ENCODE measurements around the gene CHST11.

The CHST11 gene

GRCh38 chr12:104517880-104518279 lies 61.1 kb downstream of the CHST11 start:
- no peak for DNase-seq (ENCODE audit: low read depth)
- no peak for TF ChIP-seq CTCF (IDR thresholded peaks at IDR 0.05; ENCODE audit: control insufficient read depth, extremely low read depth, insufficient read depth)
- H3K4me3 ChIP-seq (ENCODE audit: low read depth, low read length): no peak overlapping the region

- DNase-seq (ENCODE audit: low read depth): no peak
- no peak overlapping the region for H3K4me3 ChIP-seq (ENCODE audit: low read depth, low read length)
- no peak for TF ChIP-seq CTCF (IDR thresholded peaks at IDR 0.05; ENCODE audit: control insufficient read depth, extremely low read depth, insufficient read depth)
These were observed 62.7 kb downstream of the CHST11 start for GRCh38 chr12:104519190-104520019.

DNA sequence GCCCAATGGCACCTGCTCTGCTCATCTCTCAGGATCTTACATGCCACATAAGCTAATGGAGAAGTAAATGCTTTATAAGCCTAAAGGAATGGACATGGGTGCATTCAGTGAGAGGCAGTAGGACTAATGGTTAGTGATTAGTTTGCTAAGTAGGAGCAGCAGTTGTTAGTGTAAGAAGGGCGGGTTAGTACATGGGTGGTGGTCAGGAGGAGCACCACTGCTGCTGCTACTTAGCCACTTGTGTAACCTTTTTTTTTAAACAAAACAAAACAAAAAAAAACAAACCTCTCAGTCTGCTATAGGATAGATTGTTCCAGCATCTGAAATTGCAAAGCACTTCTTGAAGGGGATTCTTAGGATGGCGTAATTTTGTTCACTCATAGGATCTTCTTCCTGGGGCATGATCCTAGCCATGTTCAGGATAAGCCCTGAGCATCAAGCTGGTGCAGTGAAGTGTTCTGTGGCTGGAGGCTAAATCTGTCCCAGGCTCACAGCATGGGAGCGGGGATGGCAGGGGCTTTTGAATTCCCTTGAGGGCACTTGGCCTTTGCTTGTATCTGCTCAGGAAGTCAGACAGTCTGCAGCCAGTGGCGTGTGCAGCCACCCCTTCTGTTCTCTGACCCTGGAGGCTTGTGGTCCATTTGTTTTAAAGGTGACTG lies 63.6 kb downstream of the CHST11 start:
- no peak for TF ChIP-seq CTCF (IDR thresholded peaks at IDR 0.05; ENCODE audit: control insufficient read depth, extremely low read depth, insufficient read depth)
- no peak overlapping the region for H3K4me3 ChIP-seq (ENCODE audit: low read depth, low read length)
- DNase-seq (ENCODE audit: low read depth): no peak

DNA sequence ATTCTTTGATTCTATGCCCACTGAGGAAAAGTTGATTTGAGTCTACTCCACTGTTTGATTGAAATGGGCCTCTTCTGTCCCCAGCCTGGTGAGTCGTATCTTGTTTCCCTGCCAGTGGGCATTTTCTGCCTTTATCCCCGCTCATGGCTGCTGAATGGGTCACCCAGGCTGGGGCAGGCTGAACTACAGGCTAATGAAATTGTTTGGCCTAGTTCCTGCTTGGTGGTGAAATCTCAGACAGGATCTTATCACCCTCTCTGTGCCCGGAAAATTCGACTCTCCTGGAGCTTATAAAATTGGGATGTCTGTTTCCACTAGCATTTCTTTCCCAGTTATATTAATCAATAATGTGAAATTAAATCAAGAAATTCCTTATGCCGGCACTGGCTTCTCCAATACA lies 65.0 kb downstream of the CHST11 start:
- no peak overlapping the region for H3K4me3 ChIP-seq (ENCODE audit: low read depth, low read length)
- no peak for TF ChIP-seq CTCF (IDR thresholded peaks at IDR 0.05; ENCODE audit: control insufficient read depth, extremely low read depth, insufficient read depth)
- no peak for DNase-seq (ENCODE audit: low read depth)

DNA sequence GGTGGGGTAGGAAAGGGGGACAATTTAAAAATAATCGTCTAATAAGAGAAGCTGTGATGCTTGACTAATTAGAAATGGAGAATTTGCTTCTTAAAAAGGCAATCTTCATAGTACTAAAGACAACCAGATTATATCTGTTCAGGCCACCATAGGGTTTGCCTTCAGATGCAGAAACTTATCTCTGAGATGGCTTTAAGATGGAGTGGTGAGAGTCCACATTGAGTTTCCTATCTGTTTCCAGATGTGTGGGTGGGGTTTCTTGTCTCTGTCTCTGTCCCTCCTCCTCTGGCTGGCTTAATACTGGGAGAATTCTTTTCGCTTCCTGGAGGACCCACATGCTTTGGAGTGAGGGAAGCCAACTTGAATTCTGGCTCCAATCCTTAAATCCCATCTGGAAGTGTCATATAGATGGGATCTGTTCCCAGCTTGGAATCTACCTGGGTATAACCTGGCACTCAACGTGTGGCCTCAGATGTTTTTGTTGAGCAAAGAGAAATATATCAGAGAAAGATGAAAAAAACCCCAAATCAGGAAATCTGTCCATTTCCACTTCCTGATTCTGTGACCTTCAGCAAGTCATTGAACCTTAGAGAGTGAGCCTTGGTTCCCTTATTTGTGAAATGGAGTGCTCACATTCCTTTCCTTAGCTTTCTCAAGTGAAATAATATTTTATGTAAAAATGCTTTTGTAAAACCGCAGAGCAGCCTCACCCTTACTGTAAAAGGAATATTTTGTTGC lies 66.4 kb downstream of the CHST11 start:
- no peak for TF ChIP-seq CTCF (IDR thresholded peaks at IDR 0.05; ENCODE audit: control insufficient read depth, extremely low read depth, insufficient read depth)
- no peak for DNase-seq (ENCODE audit: low read depth)
- no peak overlapping the region for H3K4me3 ChIP-seq (ENCODE audit: low read depth, low read length)

DNA sequence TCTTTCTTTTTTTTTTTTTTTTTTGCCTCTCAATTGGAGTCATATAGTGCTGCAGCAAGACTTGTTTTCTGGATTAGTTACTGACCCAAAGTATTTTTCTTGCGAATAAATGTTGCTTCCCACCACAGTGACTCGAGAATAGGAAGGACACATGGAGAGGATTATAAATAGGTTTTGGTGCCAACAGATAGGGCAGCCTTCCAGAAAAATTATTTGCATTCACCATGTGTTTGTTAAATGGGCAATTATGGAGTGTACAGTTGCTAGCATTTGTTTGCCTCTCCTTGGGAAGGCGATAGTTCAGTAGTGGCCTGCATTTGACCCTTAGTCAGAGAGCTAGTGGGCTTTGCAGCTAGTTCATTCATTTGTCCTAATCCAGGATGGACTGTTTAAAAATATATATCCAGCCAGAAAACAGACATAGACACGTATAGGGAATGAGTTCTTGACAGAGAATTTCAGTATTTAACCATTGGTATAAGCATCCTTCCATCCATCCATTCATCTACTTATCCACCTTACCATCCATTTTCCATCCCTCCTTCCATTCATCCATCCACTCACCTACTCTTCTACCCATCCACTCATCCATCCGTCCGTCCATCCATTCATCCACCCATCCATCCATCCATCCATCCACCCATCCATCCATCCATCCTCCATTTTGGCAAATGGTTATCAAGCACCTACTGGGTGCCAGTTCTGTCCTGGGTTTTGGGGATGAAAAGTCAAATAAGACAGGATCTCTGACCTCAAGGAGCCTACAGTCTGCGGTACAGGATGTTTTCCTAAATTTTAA lies 67.5 kb downstream of the CHST11 start:
- DNase-seq (ENCODE audit: low read depth): peak; percentile 70
- TF ChIP-seq CTCF (IDR thresholded peaks at IDR 0.05; ENCODE audit: control insufficient read depth, extremely low read depth, insufficient read depth): no peak
- no peak overlapping the region for H3K4me3 ChIP-seq (ENCODE audit: low read depth, low read length)
